AG09309 (cell line): ENCODE measurements around the gene TBCD.

Experiments
- DNase-seq: peaks from one replicate; pipeline ENCODE4 v3.0.0-alpha.2; 2010; ENCODE audit warnings: low read depth
- H3K4me3 ChIP-seq: 2 replicates; pipeline ENCODE4 v1.5.1; 2011; ENCODE audit warnings: mild to moderate bottlenecking, low read depth, low read length, moderate library complexity; ENCODE audit not compliant: control insufficient read depth
- CTCF ChIP-seq: IDR thresholded peaks from 2 replicates; pipeline ENCODE4 v1.5.1; 2011; ENCODE audit warnings: mild to moderate bottlenecking, low read depth, low read length, inconsistent platforms; ENCODE audit not compliant: insufficient read depth, control insufficient read depth; ENCODE audit errors: missing control alignments

TBCD gene

GRCh38 chr17:82970067-82970466 is 218.2 kb downstream of the TBCD start:
- no peak for DNase-seq
- no peak for TF ChIP-seq CTCF
- no peak overlapping the region for H3K4me3 ChIP-seq

DNA sequence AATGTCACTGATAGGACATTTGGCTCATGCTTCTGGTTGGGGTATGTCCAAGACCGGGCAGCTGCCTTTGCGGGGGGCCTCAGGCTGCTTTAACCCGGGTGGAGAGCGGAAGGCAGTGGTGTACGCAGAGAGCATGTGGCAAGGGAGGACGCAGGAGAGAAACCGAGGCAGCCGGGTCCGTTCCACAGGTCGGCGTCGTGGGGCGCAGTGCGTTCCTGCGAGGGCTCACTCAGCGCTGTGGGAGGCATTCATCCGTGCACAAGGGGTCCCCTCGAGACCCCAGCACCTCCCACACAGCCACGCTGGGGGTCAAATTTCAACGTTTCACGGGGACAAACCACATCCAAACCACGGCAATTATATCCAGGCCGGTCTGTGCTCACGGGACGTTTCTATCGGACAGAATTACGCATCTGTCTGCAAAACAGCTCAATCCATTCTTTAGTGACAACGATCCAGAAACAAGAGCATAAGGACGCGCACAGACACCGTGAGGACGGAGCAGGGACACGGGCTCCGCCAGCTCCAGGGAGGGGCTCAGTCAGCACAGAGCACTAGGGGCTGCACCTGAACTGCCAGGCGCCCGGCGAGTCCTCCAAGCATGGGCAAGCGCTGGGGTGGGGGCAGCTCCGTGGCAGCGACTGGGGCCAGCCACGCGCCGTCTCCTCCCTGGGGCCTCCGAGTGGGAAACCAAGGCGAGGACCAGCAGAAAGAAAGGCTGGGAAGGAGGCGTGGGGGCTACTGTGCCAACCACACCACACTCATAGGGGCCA is 219.1 kb downstream of the TBCD start:
- no peak for TF ChIP-seq CTCF
- no peak overlapping the region for H3K4me3 ChIP-seq
- DNase-seq: no peak

- no peak for DNase-seq
- H3K4me3 ChIP-seq: no peak overlapping the region
- no peak for TF ChIP-seq CTCF
These were observed 221.0 kb downstream of the TBCD start for GRCh38 chr17:82972836-82973372.

DNA sequence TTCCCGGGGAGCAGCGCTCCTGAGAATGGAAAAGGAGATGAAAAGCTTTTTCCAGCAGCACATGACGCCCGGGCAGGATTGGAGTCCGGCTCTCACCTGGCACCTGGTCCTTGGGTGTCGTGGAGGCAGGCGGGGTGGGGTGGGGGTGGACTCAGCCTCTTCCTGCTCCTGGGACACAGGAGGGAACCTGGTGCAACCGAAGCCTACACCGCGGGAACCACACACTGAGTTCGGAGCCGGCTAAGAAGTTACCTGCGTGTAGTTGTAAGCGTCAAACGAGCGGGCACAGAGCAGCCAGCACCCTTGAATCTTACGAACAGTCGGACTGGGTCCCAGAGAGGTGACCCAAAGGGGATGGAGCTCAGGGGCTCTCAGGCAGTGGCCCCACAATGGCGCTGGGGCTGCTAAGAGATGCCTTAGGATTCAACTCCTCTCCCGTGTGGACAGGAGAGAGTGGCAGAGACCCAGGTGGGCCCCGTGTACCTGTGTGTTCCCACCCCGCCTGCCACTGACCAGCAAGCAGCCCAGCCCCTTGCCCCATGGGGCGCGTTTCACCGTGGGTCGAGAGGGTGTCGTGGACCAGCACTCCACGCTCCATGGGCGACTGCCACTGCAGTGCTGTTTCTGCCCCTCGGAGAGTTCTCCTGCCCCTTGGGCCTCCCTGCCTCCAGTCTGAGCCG is 221.7 kb downstream of the TBCD start:
- H3K4me3 ChIP-seq: no peak overlapping the region
- no peak for DNase-seq
- TF ChIP-seq CTCF: no peak

DNA sequence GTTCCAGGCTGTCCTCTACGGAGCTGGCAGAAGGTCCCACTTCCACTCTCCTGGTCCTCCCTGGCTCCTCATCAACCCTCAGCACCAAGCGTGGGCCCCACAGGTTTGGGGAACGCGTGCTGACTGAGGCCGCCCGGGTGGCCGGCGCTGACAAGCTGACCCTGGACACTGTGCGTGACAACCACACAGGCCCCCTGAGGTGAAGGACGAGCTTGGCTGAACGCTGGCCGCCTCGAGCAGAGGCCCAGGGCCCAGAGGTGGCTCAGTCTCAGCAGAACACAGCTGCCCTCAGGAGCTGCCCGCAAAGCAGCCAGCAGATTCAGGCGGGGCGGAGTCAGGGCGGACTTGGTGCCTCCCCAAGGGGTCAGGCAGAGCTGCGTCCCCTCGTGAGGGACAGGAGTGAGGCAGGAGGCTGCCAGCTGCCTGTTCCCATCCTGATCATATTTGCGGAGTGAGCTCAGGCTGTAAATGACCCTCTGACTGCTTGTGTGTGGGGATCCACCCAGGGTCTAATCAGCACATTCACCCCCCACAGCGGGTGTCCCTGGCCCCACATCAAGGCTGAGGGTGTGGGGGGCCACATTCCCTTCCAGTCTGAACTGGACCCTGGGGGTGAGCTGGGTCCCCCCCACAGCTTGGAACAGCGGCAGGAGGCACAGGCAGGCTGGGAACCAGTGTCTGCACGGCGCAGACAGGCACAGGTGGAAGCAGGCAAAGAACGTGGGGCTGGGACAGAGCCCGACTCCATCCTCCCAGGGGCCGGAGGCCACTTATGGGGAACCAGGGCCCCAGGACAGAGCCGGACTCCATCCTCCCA is 222.5 kb downstream of the TBCD start:
- no peak overlapping the region for H3K4me3 ChIP-seq
- no peak for TF ChIP-seq CTCF
- DNase-seq: no peak

- no peak for TF ChIP-seq CTCF
- H3K4me3 ChIP-seq: no peak overlapping the region
These were observed 225.2 kb downstream of the TBCD start for GRCh38 chr17:82976982-82977488.

More at GRCh38 chr17:82976982-82977488, 225.2 kb downstream of the TBCD start:
- DNase-seq: no peak
